HK-2 (cell line): ENCODE results near the gene TMEM59L.

Source experiments
- DNase-seq: peaks from one replicate; pipeline ENCODE4 v3.0.0-alpha.2; 2018; ENCODE audit not compliant: unreplicated experiment

TMEM59L gene

DNA sequence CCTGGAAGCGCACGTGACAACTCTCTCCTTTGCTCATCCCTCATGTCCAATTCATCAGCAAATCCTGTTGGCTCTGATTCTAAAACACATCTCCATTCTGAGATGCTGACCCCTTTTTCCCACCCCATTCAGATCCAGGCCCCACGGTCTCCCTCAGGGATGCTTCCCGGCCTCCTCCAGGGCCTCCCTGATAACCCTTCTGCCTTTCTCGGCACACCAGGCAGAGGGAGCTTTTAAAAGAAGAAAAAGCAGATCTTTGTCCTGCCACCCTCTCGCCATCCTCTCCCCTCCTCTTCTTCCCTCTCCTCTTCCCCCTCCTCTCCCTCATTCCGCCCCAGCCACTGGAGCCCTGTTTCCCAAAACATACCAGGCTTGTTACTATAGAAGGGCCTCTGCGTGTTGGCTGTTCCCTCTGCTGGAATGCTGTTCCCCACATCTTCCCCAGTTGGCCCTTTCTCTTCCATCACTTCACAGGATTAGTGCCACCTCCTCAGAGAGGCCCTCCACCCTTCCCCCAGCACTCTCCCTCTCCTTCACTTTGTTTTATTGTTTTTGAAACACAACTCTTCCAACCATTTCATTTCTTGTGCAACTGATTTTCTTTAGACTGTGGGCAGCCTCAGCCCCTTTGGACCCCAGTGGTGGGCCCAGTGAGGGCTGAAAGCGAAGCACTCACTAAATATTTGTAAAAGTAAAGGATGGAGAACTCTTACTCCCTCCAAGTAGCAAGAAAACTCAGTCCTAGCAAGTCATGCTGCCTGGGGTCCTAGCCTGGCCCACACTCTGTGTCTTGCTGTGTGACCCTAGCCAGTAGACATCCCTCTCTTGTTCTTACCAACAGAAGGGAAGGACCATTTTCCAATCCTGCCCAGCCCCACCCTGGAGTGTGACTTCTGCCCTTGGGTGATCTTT, 3.6 kb upstream of the TMEM59L start:
- DNase-seq: no peak

- DNase-seq: no peak
Measured at GRCh38 chr19:18609717-18610051, 3.0 kb upstream of the TMEM59L start.

GRCh38 chr19:18610245-18610555, 2.5 kb upstream of the TMEM59L start:
- no peak for DNase-seq

DNA sequence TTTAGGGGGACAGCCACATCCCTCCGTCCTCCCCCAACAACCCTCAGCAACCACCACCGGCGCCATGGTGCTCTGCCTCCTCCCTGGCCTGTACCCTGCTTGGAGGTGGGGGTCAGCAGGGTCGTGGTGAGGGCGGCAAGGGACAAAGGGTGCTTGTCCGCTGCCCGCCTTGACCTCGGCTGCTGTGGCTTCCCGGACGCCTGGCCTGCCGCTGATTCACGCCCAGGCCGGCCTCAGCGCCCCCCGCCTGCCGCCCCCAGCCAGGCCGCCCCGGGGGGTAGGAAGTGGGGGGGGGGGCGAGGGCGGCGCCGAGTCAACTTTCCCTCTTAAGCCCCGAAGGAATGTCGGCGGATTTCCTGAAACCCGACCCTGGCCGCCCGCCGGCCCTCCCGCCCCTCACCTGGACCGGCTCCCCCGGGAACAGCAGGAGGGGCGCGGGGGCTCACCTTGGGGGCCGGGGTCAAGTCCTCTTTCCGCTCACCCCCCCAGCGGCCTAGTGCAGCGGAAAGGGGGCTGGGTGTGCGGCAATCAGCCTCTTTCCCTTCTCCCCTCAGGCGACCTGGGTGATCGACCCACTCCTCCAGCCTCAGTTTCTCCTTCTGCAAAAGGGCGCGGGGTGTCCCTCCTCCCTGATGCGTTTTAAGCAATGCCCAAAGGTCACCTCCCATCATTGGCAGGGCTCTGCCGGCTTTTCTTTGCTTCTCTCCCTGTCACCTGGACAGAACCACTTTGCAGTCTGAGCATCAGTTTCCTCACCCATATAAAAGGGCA, 1.9 kb upstream of the TMEM59L start:
- DNase-seq: no peak

DNA sequence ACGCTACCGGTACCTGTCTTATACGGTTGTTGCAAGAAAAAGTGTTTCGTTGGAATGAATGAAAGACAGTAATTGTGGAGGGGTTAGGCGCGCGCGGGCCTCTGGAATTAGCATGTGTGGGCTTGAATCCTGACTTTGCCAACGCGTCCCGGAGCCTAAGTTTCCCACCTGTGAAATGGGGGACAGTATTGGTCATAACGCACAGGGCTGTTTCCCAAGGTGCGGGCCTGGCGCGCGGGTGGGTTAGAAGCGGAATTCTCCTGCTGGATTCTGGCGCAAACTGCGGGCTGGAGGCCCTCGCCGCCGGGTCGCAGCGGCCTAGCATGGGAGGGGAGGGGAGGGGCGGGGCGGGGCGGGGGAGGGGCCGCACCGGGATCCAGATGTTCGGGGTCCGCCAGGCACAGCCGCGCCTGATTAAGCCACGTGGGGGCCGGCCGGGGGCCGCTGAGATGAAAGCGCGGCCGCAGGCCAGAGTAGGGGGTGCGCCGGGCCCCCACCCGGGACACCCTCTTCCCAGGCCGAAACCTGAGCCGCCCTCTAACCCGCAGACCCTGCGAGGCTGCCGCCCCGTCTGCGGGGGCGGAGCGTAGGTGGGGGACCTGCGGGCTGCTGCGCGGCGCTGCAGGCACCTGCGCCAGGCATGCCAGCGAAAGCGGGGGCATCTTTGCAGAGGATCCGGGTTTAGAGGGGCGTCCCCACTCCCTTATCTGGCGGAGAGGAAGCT, 1.2 kb upstream of the TMEM59L start:
- DNase-seq: no peak

DNA sequence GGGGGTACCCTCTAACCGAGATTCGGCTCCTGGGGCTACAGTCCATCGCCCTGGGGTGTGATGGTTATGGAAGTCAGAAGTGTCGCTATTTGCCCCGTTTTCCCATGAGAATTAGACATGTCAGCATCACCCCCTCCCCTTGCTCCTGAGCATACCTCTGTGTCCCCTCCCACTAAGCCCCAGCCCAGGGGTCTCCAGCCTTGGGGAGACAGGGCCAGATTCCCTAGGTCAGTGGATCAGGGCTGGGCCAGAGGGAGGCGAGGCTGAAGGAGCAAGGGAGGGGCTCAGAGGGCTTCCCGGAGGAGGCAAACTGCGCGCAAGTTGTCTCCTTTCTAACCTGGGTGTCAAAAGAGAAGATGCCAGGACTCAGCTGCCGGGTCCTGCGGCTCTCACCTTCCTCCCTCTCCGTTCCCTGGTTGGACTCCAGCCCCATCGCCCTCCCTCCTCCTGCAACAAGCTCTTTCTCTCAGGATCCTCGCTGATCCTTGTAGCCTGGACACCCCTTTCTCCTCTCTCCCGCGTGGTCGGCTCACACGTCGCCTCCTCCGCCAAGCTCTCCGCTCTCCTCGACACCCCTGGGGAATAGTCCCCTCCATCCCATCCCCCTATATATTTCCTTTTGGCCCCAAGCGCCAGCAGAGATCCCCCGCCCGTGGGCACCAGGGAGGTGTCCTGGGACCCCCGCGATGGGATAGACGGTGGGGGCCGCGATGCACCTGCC, 459 bp upstream of the TMEM59L start:
- no peak for DNase-seq

DNA sequence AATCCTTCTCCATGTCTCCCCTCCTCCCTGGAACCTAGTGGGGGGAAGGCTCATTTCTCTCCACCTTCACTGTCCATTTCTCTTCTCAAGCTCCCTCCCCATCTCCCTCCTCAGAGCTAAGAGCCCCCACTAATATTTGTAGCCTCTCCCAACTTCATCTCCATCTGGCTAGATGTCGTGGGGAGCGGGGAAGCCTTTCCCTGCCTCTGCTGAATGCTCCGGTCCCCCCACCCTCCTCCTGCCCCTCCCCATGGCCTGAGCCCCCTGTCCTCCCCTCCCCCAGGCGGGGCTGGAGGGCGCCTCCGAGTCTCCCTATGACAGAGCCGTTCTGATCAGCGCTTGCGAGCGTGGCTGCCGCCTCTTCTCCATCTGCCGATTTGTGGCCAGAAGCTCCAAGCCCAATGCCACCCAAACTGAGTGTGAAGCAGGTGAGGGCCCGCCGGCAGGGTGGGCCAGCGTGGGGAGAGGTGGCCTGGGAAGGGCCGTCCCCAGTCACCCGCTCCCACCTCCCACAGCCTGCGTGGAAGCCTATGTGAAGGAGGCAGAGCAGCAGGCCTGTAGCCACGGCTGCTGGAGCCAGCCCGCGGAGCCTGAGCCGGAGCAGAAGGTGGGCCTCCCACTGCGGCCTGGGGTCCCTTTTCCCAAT, 1.0 kb downstream of the TMEM59L start:
- DNase-seq: no peak

- DNase-seq: no peak
Measured at GRCh38 chr19:18616023-18616422, 3.4 kb downstream of the TMEM59L start.

- no peak for DNase-seq
Measured at GRCh38 chr19:18617562-18617961, 4.9 kb downstream of the TMEM59L start.

GRCh38 chr19:18618236-18618635, 5.6 kb downstream of the TMEM59L start:
- DNase-seq: no peak

- no peak for DNase-seq
Measured at GRCh38 chr19:18620311-18620710, 7.6 kb downstream of the TMEM59L start.

DNA sequence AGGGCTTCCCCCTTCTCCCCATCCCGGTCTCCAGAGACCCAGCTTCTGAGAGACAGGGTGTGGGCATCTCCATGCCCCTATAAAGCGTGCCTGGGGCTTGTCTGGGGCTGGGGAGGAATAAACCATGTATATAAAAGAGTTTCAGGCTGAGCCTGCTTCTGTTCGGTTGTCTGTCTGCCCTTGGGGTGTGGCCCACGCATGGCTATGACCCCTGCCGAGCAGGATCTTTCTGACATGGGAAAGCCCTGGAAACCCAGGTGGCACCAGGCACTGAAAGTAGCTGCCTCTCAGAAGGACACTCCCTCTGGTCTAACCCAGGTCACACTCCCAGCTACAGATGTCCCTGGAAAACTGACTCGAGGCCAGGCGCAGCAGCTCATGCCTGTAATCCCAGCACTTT, 8.2 kb downstream of the TMEM59L start:
- no peak for DNase-seq

DNA sequence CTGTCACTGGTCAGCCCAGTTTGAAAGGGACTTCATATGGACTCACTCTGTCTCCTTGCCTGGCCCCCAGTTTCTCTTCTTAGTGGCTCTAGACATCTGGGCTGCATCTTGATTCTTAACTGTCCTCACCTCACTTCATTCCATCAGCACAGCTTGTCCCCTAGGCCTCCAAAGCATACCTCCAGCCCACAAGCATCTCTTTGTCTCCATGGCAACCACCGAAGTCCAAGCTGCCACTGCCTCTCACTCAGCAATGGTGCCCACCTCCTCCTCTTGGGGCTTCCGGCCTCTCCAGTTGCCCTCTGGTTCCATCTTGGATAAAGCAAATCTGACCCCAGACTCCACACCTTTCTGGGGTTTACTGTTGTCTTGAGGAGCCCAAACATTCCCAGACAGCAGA, 14.2 kb downstream of the TMEM59L start:
- DNase-seq: no peak

- DNase-seq: no peak
Measured at GRCh38 chr19:18629166-18630088, 16.8 kb downstream of the TMEM59L start.

- no peak for DNase-seq
Measured at GRCh38 chr19:18633321-18633720, 20.7 kb downstream of the TMEM59L start.

DNA sequence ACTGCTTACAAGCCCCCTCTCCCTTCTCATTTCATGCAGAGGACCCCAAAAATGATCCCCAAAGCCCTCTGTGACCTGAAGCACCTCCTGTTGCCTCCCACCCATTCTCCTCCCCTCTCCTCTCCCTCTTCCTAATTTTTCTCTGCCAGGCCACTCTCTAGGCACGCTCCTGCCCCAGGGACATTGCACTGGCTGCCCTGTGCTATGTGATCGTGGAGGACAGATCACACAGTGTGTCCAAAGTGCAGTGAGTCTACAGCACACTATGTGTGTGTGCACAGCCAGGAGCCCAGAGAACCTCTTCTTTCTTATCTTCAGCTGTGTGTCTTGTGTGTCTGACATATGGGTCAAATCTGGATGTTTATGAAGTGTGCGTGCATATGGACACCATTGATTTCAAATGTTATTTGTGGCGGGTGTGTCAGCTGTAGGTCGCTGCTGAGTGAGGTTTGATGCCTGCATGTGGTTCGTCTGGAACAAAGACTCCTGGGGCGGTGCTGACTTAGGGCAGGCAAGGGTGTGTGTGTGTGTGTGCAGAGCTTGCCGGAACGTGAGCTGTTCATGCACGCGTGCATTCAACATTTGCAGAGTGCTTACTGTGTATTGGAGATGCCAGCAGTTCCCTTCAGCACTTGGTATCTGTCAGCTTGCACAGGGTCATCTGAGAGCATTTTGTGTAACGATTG, 22.1 kb downstream of the TMEM59L start:
- DNase-seq: no peak

- DNase-seq: no peak
Measured at GRCh38 chr19:18635831-18636182, 23.1 kb downstream of the TMEM59L start.

- peak; percentile 99 for DNase-seq
Measured at GRCh38 chr19:18636183-18636968, 23.7 kb downstream of the TMEM59L start.

DNA sequence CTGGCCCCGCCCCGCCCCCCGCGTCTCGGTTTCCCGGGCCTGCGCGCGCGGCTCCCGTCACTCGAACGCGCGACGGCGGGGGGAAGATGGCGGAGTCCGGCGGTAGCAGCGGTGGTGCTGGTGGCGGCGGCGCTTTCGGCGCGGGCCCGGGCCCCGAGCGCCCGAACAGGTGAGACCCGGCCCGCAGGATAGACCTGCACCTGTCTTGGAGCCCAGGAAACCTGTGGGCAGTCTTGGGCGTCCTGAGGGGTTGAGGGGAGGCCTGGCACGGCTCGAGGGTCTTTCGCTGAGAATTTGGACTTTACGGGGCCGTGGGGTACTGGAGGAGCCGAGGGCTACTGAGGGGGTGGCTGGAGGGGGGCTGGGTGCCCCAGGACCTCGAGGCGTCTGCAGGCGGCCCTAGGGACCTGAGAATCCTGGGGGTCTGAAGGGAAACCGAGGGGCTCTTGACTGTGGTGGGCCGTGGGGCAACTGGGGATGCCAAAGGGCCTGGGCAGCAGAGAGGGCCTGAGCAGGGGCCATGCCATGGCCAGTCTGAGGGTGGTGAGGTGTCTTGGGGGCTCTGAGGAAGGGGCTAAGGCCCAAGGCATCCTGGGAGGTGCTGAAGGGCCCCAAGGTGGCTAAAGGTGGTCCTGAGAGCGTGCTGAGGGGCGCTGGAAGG, 24.4 kb downstream of the TMEM59L start, which contains the start of gene KLHL26:
Gene KLHL26 (plus strand): TSS at position 60 of the 661 bp plus-strand sequence. CDS start 27 bp downstream, at position 87.
- DNase-seq: no peak
